ENCODE data around the gene MPHOSPH9.
A peak's percentile ranks its signal among the peaks of the same experiment; 100 is the strongest.

MPHOSPH9 gene

GRCh38 chr12:123150744-123151456 is 82.0 kb downstream of the MPHOSPH9 start, which contains the start of gene PITPNM2:
Gene PITPNM2, minus strand, starts transcription at chr12:123151090. Its CDS starts 116,500 bp downstream, at chr12:123034590.
- DNase-seq = peak in 11 of 56 donors; percentile 13 to 63 (median 36)

- peak in 6 of 56 donors; percentile 11 to 50 (median 20) for DNase-seq
Observed at GRCh38 chr12:123150275-123150743, 82.6 kb downstream of the MPHOSPH9 start.

- DNase-seq = peak in 2 of 56 donors; percentile 19 to 21
Observed at GRCh38 chr12:123149501-123150274, 83.3 kb downstream of the MPHOSPH9 start.

GRCh38 chr12:123149088-123149487 is 83.9 kb downstream of the MPHOSPH9 start:
- DNase-seq = no peak

- no peak for DNase-seq
Observed at GRCh38 chr12:123148655-123149054, 84.3 kb downstream of the MPHOSPH9 start.

- no peak for DNase-seq
Observed at GRCh38 chr12:123148223-123148622, 84.7 kb downstream of the MPHOSPH9 start.

GRCh38 chr12:123145211-123145610 is 87.7 kb downstream of the MPHOSPH9 start:
- DNase-seq = no peak

- DNase-seq = no peak
Observed at GRCh38 chr12:123143736-123144461, 89.0 kb downstream of the MPHOSPH9 start.

- no peak for DNase-seq
Observed at GRCh38 chr12:123142921-123143735, 89.8 kb downstream of the MPHOSPH9 start.

- DNase-seq = no peak
Observed at GRCh38 chr12:123142518-123142840, 90.5 kb downstream of the MPHOSPH9 start.

- peak in 3 of 56 donors; percentile 21 to 28 (median 23) for DNase-seq
Observed at GRCh38 chr12:123141615-123142517, 91.1 kb downstream of the MPHOSPH9 start.

GRCh38 chr12:123140676-123141614 is 92.0 kb downstream of the MPHOSPH9 start:
- no peak for DNase-seq

GRCh38 chr12:123139926-123140675 is 92.8 kb downstream of the MPHOSPH9 start:
- no peak for DNase-seq

- no peak for DNase-seq
Observed at GRCh38 chr12:123135688-123136087, 97.3 kb downstream of the MPHOSPH9 start.

GRCh38 chr12:123134826-123135225 is 98.1 kb downstream of the MPHOSPH9 start:
- DNase-seq = no peak

GRCh38 chr12:123134271-123134671 is 98.7 kb downstream of the MPHOSPH9 start:
- DNase-seq = no peak

- DNase-seq = no peak
Observed at GRCh38 chr12:123133701-123134100, 99.2 kb downstream of the MPHOSPH9 start.

Measured in amygdala (tissue), 56 donors.